CD4-positive, alpha-beta T cell treated with Interleukin-15 for 4 hours (primary cell): ENCODE measurements around the gene MACROD2.
"Not testable (repeated sequence)": the region's sequence is repeated elsewhere in the genome, so short reads cannot be mapped to it uniquely, and the experiment has no call there.

Source experiments
- DNase-seq: peaks from one replicate; pipeline ENCODE4 v3.0.0-alpha.2; 2020; ENCODE audit warnings: low spot score

Gene MACROD2

DNA sequence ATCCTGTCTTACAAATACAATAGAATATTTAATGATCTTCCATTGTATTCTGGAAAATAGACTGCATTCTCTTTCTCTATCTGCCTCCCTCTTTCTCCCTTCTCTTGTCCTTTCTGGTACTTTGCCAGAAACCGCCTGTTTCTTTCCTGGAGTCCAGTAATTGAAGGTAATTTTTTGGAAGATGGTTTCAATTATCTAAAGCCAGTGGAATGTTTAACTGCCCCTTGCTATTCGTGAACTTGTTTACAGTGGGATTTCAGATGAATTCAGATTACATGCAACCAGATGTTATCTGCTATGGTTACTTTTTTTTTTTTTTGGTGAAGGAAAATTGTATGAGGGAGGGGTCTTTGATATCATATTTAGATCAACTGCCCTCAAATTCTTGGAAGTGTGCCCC is 997.6 kb downstream of the MACROD2 start:
- DNase-seq = no peak

- no peak for DNase-seq
Measured at GRCh38 chr20:14996883-14997672, 1001.8 kb downstream of the MACROD2 start.

- no peak for DNase-seq
Measured at GRCh38 chr20:14997791-14998190, 1002.5 kb downstream of the MACROD2 start.

DNA sequence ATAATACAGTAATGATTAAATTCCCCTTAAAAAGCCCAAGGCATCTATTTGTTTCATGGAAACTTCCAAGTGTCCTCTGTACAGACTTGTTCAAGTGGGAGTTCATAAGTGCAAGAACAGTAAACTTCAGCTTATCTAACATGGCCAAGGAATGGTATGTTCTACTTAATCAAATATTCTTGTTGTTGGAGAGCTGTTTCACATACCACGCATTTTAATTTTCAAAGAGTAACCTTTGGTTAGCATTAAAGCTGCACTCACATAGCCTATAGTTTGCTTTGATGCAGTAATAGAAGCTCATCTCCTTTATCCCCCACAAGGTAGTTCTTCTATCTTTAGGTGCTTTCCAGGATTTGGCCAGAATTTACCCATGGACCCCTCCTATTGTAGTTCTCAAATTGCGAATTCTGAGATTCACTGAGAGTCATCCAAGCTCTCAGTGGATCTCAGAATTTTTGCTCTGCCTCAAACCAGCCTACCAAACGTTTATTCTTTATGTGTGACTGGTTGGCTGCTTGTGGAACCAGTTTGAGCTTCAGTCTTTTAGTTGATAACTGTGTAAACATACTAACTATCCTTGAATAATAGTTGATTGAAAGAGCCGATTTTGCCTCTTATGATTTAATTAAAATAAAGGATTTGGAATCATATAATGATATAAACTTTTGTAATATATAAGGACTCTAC is 1010.1 kb downstream of the MACROD2 start:
- DNase-seq = no peak

DNA sequence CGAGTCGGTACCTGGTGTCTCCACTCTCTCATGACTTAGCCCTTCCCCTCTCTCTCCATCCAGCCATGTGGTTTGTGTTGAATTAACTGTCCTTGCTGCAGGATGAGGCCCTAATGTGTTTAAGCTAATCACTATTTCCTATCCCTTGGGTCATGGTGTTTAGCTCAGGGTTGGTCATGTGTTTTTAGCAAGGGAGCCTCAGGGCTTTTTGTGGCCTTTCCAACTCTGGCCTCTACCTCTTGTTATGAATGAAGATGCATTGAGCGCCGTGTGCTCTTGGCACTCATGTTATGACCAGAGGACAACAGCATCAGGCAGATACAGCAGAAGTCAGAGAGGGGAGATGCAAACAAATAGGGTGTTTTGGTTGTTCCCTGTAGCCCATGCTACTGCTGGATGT is 1016.3 kb downstream of the MACROD2 start:
- DNase-seq = no peak

DNA sequence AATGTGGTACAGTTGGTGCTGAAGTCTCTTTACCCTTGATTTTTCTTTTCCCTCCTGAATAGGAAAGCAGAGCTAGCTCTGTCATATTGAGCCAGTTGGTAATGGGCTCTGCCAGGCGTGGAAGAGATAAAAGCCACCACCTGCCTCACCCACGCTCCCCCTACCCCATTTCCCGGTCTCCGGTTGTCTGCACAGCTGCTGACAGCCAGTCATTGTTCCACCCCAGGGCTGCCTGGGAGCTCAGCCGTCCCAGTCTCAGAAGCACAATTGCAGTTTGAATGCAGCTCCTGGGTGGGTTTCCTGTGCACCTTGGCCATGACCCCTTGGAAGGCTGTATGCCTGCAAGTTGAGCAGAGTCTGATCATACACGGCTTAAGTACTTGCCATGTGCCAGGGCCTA is 1017.2 kb downstream of the MACROD2 start:
- DNase-seq = no peak

DNA sequence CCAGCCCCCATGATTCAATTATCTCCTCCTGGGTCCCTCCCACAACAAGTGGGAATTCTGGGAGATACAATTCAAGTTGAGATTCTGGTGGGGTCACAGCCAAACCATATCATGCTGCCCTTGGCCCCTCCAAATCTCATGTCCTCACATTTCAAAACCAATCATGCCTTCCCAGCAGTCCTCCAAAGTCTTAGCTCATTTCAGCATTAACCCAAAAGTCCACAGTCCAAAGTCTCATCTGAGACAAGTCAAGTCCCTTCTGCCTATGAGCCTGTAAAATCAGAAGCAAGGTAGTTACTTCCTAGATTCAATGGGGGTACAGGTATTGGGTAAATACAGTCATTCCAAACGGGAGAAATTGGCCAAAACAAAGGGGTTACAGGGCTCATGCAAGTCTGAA is 1021.6 kb downstream of the MACROD2 start:
- not testable (repeated sequence) for DNase-seq

DNA sequence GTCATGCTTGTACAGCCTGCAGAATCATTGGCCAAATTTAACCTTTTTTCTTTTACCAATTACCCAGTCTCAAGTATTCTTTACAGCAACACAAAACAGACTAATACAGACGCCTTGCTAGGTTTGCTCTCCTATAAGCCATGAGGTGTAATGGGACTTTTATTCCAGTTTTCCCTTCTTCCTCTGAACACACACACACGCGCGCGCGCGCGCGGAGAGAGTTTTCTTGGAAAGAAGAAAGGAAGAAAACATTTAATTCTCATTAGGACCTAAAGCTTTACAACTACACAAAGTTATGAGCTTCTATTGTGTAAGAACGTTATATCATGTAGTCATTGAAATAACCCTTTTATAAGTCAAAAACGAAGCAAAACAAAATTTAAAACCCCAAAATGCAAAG is 1023.6 kb downstream of the MACROD2 start:
- DNase-seq = no peak

DNA sequence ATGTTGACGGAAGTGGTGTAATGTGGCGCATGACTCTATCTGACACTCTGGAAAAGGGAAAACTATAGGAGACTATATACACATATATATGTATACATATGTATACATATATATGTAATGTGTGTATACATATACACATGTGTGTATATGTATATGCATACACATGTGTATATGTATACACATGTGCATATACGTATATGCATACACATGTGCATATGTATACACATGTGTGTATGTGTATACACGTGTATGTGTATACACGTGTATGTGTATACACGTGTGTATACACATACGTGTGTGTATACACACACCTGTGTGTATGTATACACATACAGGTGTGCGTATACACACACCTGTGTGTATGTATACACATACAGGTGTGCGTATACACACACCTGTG is 1025.5 kb downstream of the MACROD2 start:
- no peak for DNase-seq

- DNase-seq = no peak
Measured at GRCh38 chr20:15022921-15023320, 1027.6 kb downstream of the MACROD2 start.

DNA sequence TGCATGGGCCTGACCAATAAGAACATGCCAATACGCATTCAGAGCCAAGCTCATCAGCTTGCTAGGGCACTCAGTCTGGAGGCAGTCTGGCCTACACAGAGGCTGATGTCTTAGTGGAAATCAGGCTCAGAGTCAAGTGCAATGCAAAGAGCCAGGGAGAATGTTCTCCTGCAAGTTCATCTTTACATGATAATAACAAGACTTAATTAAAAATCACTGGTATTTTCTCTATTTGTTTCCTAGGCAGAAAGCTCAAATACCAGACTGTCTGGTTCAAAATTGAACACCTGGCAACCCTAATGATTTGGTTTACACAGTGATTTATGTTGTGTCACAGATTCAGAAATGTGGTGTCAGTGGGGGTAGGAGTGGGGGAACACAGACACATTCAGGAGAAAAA is 1031.4 kb downstream of the MACROD2 start:
- no peak for DNase-seq

DNA sequence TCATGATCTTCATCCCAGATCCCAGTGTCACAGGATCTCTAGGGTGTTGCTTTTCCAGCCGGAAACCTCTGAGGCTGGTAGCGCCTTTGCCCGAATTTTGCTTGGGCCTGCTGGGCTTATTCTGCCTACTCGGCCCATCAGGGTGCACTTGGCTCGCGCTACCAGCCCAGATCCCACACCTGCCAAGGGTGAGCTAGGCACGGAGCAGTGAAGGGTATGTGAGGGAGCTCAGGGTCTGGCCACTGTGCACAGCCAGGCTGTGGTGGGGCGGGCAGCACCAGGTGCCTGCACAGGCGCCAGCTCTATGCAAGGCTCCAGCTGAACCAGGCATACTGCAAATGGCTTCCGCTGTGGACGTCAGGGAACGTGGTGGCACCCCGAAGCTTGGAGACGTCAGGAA is 1035.5 kb downstream of the MACROD2 start:
- DNase-seq = no peak

DNA sequence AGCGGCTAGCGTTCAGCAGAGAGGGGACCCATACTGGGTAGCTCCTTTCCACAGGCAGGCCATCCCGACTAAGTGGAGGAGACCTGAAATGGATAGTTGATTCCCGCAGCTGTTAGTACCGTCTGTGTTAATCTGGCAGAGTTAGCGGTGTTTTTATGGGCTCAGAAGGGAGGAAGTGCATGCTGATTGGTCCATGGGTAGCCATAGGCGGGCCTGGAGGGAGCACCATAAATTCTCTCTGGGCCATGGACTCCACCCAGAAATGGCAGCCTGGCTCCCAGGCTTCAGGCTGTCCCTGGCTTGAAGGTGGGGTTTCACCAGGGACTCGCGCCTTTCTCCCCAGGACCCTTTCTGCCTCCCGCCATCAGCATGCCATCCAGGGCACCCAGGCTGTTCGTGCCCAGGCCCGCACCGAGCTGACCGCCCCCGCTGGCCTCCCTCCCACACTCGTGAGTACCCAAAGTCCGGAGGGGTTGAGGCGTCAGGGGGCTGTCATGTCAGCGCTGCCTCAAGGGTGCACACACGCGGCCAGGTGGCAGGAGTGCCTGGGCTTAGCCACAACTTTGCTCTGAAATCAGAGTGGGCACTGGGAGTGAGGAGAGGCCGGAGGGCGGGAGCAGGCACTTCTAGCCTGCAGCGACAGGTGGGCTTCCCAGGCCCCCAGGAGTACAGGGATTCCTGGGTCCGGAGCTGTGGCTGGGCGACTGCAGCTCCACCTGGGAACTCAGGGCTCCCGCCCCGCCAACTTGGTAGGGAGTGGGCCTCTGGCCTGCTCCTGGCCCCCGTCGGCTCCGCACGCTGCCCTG is 1036.4 kb downstream of the MACROD2 start:
- no peak for DNase-seq

GRCh38 chr20:15032352-15032622 is 1037.0 kb downstream of the MACROD2 start:
- no peak for DNase-seq

- no peak for DNase-seq
Measured at GRCh38 chr20:15033269-15033668, 1038.0 kb downstream of the MACROD2 start.

DNA sequence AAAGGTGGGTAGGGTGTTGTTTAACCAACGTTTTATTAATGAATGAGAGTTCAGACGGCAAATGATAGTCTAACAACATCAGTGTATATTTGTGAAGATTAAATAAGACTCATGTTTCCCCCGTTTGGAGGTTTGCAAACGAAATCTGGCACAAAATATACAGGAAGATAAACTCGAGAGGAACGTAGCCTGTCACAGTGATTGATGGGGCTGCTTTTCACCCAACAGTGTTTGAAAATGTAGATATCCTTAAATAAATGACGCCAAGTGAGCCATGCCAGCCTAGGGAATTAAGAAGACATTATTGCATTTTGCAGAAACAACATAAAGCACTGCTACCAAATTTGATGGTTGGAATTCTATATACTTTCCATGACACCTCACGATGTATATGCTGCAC is 1038.6 kb downstream of the MACROD2 start:
- no peak for DNase-seq

DNA sequence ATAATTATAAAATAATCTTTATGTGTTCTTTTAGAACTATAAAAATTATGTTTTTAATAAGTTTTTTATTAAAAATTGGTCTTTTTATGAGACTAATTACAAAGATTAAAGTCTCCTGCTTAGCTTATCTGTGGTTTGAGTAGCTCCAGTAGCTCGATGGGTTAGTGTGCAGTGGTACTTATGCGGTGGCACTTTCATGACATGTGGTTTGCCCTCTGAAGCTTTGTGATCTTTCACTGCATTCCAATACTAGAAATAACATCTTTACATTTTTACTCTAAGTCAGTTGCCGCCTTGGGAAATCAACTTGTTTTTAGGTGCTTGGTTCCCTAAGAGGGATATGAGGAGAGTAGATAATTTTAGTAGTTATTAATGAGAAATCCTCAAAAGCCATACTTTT is 1041.6 kb downstream of the MACROD2 start:
- no peak for DNase-seq

DNA sequence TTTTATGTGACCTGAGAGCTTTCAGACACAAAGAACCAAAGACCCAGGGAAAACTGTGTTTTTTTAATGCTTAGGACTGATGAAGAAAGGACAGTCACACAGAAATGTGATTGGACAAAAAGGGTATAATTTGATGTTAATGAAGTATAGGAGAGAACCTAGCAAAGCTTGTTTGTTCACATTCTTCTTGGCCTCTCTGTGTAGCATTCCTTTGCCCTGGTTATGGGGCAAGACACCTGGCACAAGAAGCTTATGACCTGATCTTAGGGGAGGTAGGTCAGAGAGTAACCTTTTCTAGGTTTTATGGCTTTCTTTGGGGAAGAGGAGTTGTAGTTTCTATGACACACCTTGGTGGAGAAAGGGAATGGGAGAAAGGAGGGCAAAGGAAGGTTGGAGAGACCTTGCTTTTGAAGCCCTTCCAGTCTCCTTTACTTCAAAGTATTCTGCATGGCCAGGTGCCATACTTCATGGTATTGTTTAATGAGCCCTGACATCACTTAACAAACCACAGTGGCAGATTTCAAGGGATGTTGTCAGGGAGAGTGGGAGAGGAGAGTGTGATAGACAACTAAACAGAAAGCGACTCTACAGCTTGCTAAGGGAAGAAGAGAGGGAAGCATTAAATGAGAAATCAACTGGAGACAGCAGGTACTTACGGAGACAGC is 1043.9 kb downstream of the MACROD2 start:
- no peak for DNase-seq

DNA sequence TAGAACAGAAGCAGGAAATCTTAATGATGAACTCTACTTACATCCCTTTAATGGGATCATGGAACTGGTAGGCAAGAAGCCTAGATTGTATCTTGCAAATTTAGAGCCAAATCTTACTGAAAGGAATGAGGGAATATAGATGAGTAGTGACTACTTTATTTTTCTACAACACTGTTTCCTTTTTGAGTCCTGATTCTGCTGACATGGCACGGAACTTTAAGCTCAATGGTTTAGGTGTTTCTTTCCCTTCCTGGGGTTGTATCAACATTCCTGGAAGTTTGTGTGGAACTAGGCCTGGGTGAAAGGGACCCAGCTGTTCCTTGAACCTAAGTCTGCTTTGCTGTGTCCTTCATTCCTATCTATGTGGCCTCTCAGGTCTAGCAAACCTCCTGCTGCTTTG is 1047.4 kb downstream of the MACROD2 start:
- no peak for DNase-seq

- DNase-seq = no peak
Measured at GRCh38 chr20:15045246-15045645, 1049.9 kb downstream of the MACROD2 start.

DNA sequence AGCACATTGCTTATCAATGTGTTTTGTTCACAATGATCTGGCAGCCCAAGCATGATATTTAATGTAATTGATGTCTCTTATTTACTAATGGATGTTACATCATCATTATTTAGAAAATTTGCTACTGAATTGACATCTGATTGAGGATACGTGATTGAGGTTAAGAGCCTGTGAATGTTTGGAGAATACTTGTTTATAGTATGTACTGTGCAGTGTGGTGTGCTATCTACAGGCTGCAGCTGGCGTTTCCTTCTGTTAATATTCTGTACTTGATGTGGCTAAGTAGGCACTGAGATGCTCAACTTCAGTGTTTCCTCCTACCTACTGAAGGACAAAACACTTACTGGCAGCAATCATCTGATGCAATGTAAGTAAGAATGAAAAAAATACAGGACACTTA is 1051.7 kb downstream of the MACROD2 start:
- DNase-seq = no peak

DNA sequence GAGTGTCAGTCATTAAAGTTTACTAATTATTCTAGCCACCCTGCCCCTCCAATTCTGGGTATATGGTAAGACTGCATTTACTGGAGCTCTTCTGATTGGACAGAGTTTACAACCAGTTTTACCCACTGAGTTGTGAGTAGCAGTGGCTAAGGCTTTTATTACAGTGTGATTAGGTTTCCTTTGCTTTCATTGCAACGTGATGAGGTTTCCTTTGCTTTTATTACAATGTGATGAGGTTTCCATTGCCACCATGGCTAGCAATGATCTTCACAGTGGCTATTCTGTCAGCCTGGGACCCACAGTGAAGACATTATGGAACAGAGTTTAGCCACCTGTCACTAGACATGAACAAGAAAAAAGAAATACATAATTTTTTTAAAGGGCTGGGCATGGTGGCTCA is 1052.3 kb downstream of the MACROD2 start:
- no peak for DNase-seq

DNA sequence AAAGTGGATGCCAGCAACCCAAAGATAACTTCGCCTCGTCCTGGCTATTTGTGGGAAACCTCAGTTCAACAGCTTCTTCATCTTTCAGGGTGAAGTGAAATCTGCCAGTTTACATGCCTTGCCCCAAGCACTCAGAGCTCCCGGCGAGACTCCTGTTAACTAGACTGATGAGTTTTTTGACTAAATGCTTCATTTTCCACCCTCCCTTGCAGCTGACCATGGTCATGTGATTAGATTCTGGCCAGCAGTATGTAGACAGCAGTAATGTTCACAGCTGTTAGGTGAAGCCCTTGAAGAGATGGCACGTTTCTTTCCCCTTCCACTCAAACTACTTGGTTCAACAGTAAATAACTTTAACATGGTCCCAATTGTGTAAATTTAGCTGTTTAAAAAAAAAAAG is 1060.9 kb downstream of the MACROD2 start:
- no peak for DNase-seq
